PC-9 (cell line): ENCODE data around the gene ABCA4. TPM values are rescaled to one million over a fixed set of nuclear protein-coding genes. Genes with fewer than 3 reads are reported as not detected.
"Not testable (repeated sequence)": the region's sequence is repeated elsewhere in the genome, so short reads cannot be mapped to it uniquely, and the experiment has no call there.

Experiments
- BruUV-seq: library from RNA; stranded (reverse); fragments of 400-500 nt; replicated peaks from 2 replicates; lab custom pipeline; 2021; lab: Mats Ljungman, UMichigan
- CTCF ChIA-PET: fragments of 300-600 bp; sonication (Branson Sonifier 250); formaldehyde crosslinking; loops from one replicate; lab custom pipeline; 2022; ENCODE audit warnings: antibody characterized with exemption; lab: Charles Lee
- POLR2A ChIA-PET: fragments of 300-600 bp; sonication (Branson Sonifier 250); formaldehyde crosslinking; loops from one replicate; lab custom pipeline; 2022; ENCODE audit warnings: antibody characterized with exemption; ENCODE audit not compliant: unreplicated experiment; lab: Charles Lee
- DNase-seq, 2 experiments: peaks; one replicate each; pipeline versions ENCODE4 v3.0.0 to v3.0.0-alpha.2; 2015 to 2022; ENCODE audit warnings: mixed read lengths in 1 of 2
- H2AFZ ChIP-seq: fragments of 200-600 bp; sonication (generic); 2 replicates; pipeline ENCODE4 v1.8.1; 2017; ENCODE audit warnings: antibody characterized with exemption
- H3F3A ChIP-seq: fragments of 200-600 bp; sonication (generic); 2 replicates; pipeline ENCODE4 v1.8.1; 2017; ENCODE audit warnings: antibody characterized with exemption, mild to moderate bottlenecking, low read depth; ENCODE audit not compliant: insufficient read depth
- H3K27ac ChIP-seq: fragments of 200-600 bp; sonication (generic); 2 replicates; pipeline ENCODE4 v1.6.1; 2016; ENCODE audit warnings: mixed run types
- H3K27me3 ChIP-seq: fragments of 200-600 bp; sonication (generic); 2 replicates; pipeline ENCODE4 v1.6.1; 2016; ENCODE audit warnings: low read depth, mixed run types; ENCODE audit not compliant: insufficient read depth
- H3K36me3 ChIP-seq: fragments of 200-600 bp; sonication (generic); 2 replicates; pipeline ENCODE4 v1.6.1; 2016; ENCODE audit warnings: low read depth, mixed run types
- H3K4me1 ChIP-seq: fragments of 200-600 bp; sonication (generic); replicated peaks from 2 replicates; pipeline ENCODE4 v1.6.1; 2016; ENCODE audit warnings: mixed run types; ENCODE audit not compliant: insufficient read depth
- H3K4me2 ChIP-seq: fragments of 200-600 bp; sonication (generic); 2 replicates; pipeline ENCODE4 v1.6.1; 2017; ENCODE audit warnings: mixed run types
- H3K4me3 ChIP-seq: fragments of 200-600 bp; sonication (generic); 2 replicates; pipeline ENCODE4 v1.6.1; 2016; ENCODE audit warnings: mixed run types
- H3K79me2 ChIP-seq: fragments of 200-600 bp; sonication (generic); 2 replicates; pipeline ENCODE4 v1.6.1; 2017; ENCODE audit warnings: low read depth, mixed run types
- H3K9me2 ChIP-seq: fragments of 200-600 bp; sonication (generic); 2 replicates; pipeline ENCODE4 v1.8.1; 2017; ENCODE audit warnings: mild to moderate bottlenecking; ENCODE audit not compliant: insufficient read depth
- H3K9me3 ChIP-seq: fragments of 200-600 bp; sonication (generic); 2 replicates; pipeline ENCODE4 v1.8.1; 2016; ENCODE audit warnings: low read depth; ENCODE audit not compliant: insufficient read depth
- H4K20me1 ChIP-seq: fragments of 200-600 bp; sonication (generic); 2 replicates; pipeline ENCODE4 v1.8.1; 2017; ENCODE audit not compliant: insufficient read depth
- EZH2 ChIP-seq: fragments of 200-600 bp; sonication (generic); IDR thresholded peaks from 2 replicates; pipeline ENCODE4 v1.8.0; 2017; ENCODE audit warnings: antibody characterized with exemption, low read depth
- intact Hi-C: fragments of 100-400 bp; cut with micrococcal nuclease; formaldehyde crosslinking; loops from one replicate; pipeline ENCODE4 v1.10.0; 2022; ENCODE audit not compliant: unreplicated experiment
- total RNA-seq: library from RNA; stranded (reverse); gene quantifications from 2 replicates; pipeline ENCODE4 v1.2.3, GENCODE V29; 2021
- TF ChIP-seq, protein P1 (sequence below): fragments of 200-600 bp; sonication (generic); conservative IDR thresholded peaks from 2 replicates; pipeline ENCODE4 v1.6.1; 2017; ENCODE audit warnings: mixed run types, antibody characterized with exemption, mild to moderate bottlenecking, moderate library complexity

Gene ABCA4
- total RNA-seq, 1 experiment from 2014 or later = 20.8 TPM

DNA sequence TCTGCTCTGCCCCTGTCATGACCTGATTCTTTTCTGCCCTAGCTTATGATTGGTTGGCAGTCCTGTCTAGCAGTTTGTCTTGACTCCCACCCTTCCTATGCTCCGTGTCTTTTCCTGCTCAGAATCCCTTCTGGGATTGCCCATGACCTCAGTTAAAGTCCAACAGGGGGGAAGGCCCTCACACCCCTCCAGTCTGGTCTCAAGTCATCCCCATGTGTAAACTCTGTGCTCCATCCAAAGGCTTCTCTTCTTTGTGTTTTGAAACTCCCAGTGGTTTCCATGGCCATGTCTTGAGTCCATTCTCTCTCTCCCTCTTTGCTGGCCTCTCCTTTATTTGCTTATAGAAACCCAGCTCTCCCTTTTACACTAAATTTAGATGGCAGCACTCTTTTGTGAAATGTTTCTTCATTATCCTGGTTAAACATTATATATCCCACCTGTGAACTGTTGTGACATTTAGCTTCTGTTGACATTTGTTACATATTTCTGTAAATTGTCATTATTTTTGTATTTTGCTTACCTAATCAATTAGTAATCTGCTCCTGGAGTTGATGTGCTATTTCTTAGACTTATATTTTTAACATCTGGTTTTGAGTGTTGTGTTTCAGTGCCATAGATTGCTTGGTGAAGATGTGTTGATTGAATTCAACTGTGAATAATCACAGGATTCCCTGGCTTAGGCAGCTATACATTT, 162.8 kb downstream of the ABCA4 start:
- Histone ChIP-seq H3F3A (peaks cover 24% of the 10 kb centered on the region), H3K79me2 (no peaks in the 10 kb centered on the region), H3K9me2 (no peaks in the 10 kb centered on the region), H3K27ac (no peak overlapping the region), H4K20me1 (no peaks in the 10 kb centered on the region), H2AFZ (no peak overlapping the region), H3K36me3 (no peaks in the 10 kb centered on the region), H3K9me3 (peaks cover 27% of the 10 kb centered on the region), H3K4me2 (no peak overlapping the region), H3K4me1 (peaks cover 37% of the 10 kb centered on the region), H3K27me3 (no peaks in the 10 kb centered on the region), H3K4me3 (no peak overlapping the region)
- DNase-seq = no peak
- CTCF ChIA-PET = no interaction called here
- intact Hi-C loops = no loop called here
- no TSS peak for BruUV-seq
- POLR2A ChIA-PET = interaction anchor here (0.7 kb wide), 1 partner anchor 110 kb away, joined by 4 read pairs; no protein-coding TSS in a partner anchor
- TF ChIP-seq EZH2 = no peak
- TF ChIP-seq, protein P1, sequence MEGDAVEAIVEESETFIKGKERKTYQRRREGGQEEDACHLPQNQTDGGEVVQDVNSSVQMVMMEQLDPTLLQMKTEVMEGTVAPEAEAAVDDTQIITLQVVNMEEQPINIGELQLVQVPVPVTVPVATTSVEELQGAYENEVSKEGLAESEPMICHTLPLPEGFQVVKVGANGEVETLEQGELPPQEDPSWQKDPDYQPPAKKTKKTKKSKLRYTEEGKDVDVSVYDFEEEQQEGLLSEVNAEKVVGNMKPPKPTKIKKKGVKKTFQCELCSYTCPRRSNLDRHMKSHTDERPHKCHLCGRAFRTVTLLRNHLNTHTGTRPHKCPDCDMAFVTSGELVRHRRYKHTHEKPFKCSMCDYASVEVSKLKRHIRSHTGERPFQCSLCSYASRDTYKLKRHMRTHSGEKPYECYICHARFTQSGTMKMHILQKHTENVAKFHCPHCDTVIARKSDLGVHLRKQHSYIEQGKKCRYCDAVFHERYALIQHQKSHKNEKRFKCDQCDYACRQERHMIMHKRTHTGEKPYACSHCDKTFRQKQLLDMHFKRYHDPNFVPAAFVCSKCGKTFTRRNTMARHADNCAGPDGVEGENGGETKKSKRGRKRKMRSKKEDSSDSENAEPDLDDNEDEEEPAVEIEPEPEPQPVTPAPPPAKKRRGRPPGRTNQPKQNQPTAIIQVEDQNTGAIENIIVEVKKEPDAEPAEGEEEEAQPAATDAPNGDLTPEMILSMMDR = no peak

DNA sequence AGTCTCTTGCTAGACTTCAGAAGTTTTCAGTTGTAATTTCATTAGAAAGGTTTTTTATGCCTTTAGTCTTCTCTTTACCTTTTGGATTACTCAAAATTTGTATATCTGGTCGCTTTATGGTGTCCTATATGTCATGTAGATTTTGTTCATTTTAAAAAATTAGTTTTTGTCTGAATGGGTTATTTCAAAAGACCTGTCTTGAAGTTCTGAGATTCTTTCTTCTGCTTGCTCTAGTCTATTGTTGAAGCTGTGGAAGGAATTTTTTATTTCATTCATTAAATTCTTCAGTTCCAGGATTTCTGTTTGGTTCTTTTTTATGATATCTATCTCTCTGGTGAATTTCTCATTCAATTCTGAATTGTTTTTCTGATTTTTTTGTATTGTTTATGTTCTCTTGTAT, 165.2 kb downstream of the ABCA4 start:
- no peaks in the 10 kb centered on the region for H3K36me3 ChIP-seq
- no peak for DNase-seq
- peaks cover 13% of the 10 kb centered on the region for H3K4me1 ChIP-seq
- intact Hi-C loops = no loop called here
- ChIA-PET CTCF (interaction anchor here (0.7 kb wide), 1 partner anchor 14 kb away, joined by 14 read pairs; no protein-coding TSS in a partner anchor), POLR2A (no interaction called here)
- no peaks in the 10 kb centered on the region for H3K79me2 ChIP-seq
- no peaks in the 10 kb centered on the region for H4K20me1 ChIP-seq
- peaks cover 46% of the 10 kb centered on the region for H3K9me3 ChIP-seq
- H3K4me3 ChIP-seq = no peak overlapping the region
- H3K27ac ChIP-seq = no peak overlapping the region
- no TSS peak for BruUV-seq
- no peak overlapping the region for H3K4me2 ChIP-seq
- H3F3A ChIP-seq = peaks cover 9% of the 10 kb centered on the region
- no peaks in the 10 kb centered on the region for H3K27me3 ChIP-seq
- no peak for TF ChIP-seq EZH2
- TF ChIP-seq, protein P1 = no peak
- no peak overlapping the region for H2AFZ ChIP-seq
- no peaks in the 10 kb centered on the region for H3K9me2 ChIP-seq

DNA sequence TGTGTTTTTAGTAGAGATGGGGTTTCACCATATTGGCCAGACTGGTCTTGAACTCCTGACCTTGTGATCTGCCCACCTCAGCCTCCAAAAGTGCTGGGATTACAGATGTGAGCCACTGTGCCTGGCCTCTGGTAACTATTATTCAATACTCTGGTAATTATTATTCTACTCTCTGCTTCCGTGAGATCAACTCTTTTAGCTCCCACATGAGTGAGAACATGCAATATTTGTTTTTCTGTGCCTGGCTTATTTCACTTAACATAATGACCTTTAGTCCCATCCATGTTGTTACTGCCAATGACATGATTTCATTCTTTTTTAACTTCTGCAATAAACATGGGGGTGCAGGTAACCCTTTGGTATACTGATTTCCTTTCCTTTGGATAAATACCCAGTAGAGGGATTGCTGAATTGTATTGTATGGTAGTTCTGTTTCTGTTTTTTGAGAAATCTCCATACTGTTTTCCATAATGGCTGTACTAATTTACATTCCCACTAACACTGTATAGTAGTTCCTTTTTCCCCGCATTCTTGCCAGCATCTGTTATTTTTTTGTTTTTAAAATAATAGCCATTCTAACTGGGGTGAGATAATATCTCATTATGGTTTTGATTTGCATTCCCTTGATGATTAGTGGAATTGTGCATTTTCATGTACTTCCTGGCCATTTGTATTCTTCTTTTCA, 173.8 kb downstream of the ABCA4 start:
- H3K9me2 ChIP-seq, intact Hi-C loops, H3K79me2 ChIP-seq, DNase-seq, H3K4me1 ChIP-seq, H3K36me3 ChIP-seq, BruUV-seq, H3K4me3 ChIP-seq, H3F3A ChIP-seq, POLR2A ChIA-PET, H3K27ac ChIP-seq, CTCF ChIA-PET, H3K27me3 ChIP-seq, H4K20me1 ChIP-seq, H2AFZ ChIP-seq, H3K4me2 ChIP-seq: not testable (repeated sequence)
- peaks cover 20% of the 10 kb centered on the region for H3K9me3 ChIP-seq

Other genes starting within 250 kb of the ABCA4 start
- gene DNTTIP2, start 241.9 kb downstream of the ABCA4 start, total RNA-seq = 85.7 and 93.4 TPM in 2 replicates
- gene GCLM, start 211.7 kb downstream of the ABCA4 start, total RNA-seq = 270 and 272 TPM in 2 replicates
- 123 and 137 TPM in 2 replicates for gene ARHGAP29, start 116.4 kb upstream of the ABCA4 start, total RNA-seq